Measurements from ENCODE around the gene UBIAD1.

DNA sequence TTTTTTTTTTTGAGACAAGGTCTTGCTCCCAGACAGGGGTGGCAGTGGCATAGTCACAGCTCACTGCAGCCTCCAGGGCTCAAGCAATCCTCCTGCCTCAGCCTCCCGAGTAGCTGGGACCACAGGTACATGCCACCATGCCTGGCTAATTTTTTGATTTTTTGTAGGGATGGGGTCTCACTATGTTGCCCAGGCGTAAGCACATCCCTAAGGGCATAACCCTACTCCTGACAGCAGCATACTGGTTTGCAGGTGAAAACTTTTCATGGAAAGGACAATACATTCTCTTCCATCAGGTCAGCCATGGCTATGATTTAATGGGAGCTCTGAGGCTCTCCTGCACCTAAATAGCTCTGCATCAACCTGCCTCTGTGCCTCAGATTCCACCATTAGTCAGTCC, 29.4 kb downstream of the UBIAD1 start:
- TF ChIP-seq, protein P1, sequence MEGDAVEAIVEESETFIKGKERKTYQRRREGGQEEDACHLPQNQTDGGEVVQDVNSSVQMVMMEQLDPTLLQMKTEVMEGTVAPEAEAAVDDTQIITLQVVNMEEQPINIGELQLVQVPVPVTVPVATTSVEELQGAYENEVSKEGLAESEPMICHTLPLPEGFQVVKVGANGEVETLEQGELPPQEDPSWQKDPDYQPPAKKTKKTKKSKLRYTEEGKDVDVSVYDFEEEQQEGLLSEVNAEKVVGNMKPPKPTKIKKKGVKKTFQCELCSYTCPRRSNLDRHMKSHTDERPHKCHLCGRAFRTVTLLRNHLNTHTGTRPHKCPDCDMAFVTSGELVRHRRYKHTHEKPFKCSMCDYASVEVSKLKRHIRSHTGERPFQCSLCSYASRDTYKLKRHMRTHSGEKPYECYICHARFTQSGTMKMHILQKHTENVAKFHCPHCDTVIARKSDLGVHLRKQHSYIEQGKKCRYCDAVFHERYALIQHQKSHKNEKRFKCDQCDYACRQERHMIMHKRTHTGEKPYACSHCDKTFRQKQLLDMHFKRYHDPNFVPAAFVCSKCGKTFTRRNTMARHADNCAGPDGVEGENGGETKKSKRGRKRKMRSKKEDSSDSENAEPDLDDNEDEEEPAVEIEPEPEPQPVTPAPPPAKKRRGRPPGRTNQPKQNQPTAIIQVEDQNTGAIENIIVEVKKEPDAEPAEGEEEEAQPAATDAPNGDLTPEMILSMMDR (IDR thresholded peaks at IDR 0.05; ENCODE audit: insufficient read depth, low read length, poor library complexity, severe bottlenecking): no peak
- no peak for TF ChIP-seq EZH2phosphoT487 (conservative IDR thresholded peaks at IDR 0.05; ENCODE audit: low read length)

Data from SU-DHL-6 (cell line).